Measurements from ENCODE around the gene GNG14. TPM values are rescaled to one million over a fixed set of nuclear protein-coding genes. Genes with fewer than 3 reads are reported as not detected.
"Not testable (repeated sequence)": the region's sequence is repeated elsewhere in the genome, so short reads cannot be mapped to it uniquely, and the experiment has no call there.

Gene GNG14
- total and polyA plus RNA-seq, 2 donors (not counting 1 experiment from before 2014, with no cell fraction given): not detected

DNA sequence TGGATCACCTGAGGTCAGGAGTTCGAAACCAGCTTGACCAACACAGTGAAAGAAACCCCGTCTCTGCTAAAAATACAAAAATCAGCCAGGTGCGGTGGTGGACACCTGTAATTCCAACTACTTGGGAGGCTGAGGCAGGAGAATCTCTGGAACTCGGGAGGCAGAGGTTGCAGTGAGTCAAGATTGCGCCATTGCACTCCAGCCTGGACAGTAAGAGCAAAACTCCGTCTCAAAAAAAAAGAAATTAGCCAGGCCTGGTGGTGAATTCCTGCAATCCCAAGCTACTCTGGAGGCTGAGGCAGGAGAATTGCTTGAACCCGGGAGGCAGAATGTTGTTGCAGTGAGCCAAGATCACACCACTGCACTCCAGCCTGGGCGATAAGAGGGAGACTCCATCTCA, 20.8 kb downstream of the GNG14 start:
- Histone ChIP-seq H3K27ac (ENCODE audit: low read length in 2 of 2) (no peak overlapping the region), H3K36me3 (replicated peaks in 1 of 2; ENCODE audit: control extremely low read depth in 1 of 2, control insufficient read depth in 1 of 2, extremely low read depth in 1 of 2, insufficient read depth in 2 of 2, low read length in 1 of 2) (peaks cover 2 to 54% of the 10 kb centered on the region in 2 experiments), H4K20me1 (ENCODE audit: control insufficient read depth, insufficient read depth, low read length, poor library complexity, severe bottlenecking) (no peaks in the 10 kb centered on the region), H3K9me3 (ENCODE audit: control extremely low read depth in 1 of 3, control insufficient read depth in 2 of 3, insufficient read depth in 1 of 3, low read length in 2 of 3) (no peaks in the 10 kb centered on the region), H3K9ac (ENCODE audit: low read length) (no peak overlapping the region), H3K4me3 (ENCODE audit: control extremely low read depth in 1 of 5, extremely low read depth in 1 of 5, insufficient read depth in 1 of 5, low read depth in 2 of 5, low read length in 4 of 5) (no peak overlapping the region), H3K4me1 (ENCODE audit: control insufficient read depth in 2 of 2, insufficient read depth in 2 of 2, low read length in 2 of 2) (no peaks in the 10 kb centered on the region), H2AFZ (ENCODE audit: insufficient read depth, low read depth, low read length, poor library complexity, severe bottlenecking) (no peak overlapping the region), H3K4me2 (replicated peaks; ENCODE audit: low read depth, low read length, poor library complexity, severe bottlenecking) (no peak overlapping the region), H3K79me2 (ENCODE audit: control insufficient read depth, insufficient read depth, low read length) (peaks cover 3% of the 10 kb centered on the region), H3K27me3 (replicated peaks in 1 of 4; ENCODE audit: control extremely low read depth in 1 of 4, control insufficient read depth in 3 of 4, insufficient read depth in 4 of 4, low read length in 3 of 4) (no peaks in the 10 kb centered on the region)
- ChIA-PET CTCF (interaction anchor here (0.7 to 1.1 kb wide), 3 partner anchors 9 to 1964 kb away, joined by 3 read pairs; no protein-coding TSS in a partner anchor), POLR2A (no interaction called here)
- no peaks in the 10 kb centered on the region for H3K9me3 Mint-ChIP-seq (ENCODE audit: insufficient read depth)
- TF ChIP-seq, protein P1, sequence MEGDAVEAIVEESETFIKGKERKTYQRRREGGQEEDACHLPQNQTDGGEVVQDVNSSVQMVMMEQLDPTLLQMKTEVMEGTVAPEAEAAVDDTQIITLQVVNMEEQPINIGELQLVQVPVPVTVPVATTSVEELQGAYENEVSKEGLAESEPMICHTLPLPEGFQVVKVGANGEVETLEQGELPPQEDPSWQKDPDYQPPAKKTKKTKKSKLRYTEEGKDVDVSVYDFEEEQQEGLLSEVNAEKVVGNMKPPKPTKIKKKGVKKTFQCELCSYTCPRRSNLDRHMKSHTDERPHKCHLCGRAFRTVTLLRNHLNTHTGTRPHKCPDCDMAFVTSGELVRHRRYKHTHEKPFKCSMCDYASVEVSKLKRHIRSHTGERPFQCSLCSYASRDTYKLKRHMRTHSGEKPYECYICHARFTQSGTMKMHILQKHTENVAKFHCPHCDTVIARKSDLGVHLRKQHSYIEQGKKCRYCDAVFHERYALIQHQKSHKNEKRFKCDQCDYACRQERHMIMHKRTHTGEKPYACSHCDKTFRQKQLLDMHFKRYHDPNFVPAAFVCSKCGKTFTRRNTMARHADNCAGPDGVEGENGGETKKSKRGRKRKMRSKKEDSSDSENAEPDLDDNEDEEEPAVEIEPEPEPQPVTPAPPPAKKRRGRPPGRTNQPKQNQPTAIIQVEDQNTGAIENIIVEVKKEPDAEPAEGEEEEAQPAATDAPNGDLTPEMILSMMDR (IDR thresholded peaks at IDR 0.05): no peak
- no peak for TF ChIP-seq EZH2 (IDR thresholded peaks at IDR 0.05; ENCODE audit: borderline replicate concordance, insufficient read depth, low read depth, low read length, poor library complexity, severe bottlenecking)
- DNase-seq (no peak), ATAC-seq (ENCODE audit: low read depth) (no peak)
- H3K27ac Mint-ChIP-seq: no peak overlapping the region
- H3K4me3 Mint-ChIP-seq: no peak overlapping the region
- H3K4me1 Mint-ChIP-seq: no peaks in the 10 kb centered on the region
- intact Hi-C loops (cut with micrococcal nuclease): no loop called here
- no peaks in the 10 kb centered on the region for H3K27me3 Mint-ChIP-seq
- 100% methylated on average over 7 of the region's 8 CpGs for WGBS (ENCODE audit: insufficient coverage)

DNA sequence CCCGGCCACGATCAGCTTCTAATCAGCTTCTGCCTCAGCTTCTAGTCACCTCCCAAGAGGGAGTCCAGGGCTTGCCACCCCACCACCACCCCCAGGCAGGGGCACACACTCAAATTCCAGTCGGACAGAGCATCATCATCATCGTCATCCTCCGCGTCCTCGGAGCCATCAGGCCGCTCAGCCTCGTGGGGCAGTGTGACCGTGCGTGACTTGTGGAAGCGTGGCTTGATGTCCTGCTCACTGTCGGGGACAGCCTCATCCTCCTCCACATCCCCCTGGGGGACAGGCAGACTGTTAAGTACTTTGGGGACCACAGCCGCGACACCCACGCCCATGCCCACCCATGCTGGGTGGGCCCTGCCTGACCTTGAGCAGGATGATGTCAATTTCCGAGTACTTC, 23.4 kb downstream of the GNG14 start:
- CTCF ChIA-PET: interaction anchor here (0.6 to 0.9 kb wide), 4 partner anchors 17 to 94 kb away, joined by 3 to 4 read pairs (median 4); no protein-coding TSS in a partner anchor
- 96% methylated on average over 12 of the region's 17 CpGs for WGBS (ENCODE audit: insufficient coverage)

DNA sequence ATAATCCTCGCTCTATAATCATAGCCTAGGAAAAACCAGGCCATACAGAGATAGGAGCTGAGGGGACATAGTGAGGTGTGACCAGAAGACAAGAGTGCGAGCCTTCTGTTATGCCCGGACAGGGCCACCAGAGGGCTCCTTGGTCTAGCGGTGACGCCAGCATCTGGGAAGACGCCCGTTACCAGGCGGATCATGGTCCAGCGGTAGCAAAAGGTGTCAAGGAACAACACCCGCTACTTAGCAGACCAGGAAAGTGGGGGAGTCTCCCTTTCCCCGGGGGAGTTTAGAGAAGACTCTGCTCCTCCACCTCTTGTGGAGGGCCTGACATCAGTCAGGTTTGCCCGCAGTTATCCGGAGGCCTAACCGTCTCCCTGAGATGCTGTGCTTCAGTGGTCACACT, 24.3 kb downstream of the GNG14 start:
- H3K27me3 Mint-ChIP-seq; H3K9me3 Mint-ChIP-seq (ENCODE audit: insufficient read depth); H3K27ac Mint-ChIP-seq; H3K9ac ChIP-seq (ENCODE audit: low read length); H3K4me3 ChIP-seq (ENCODE audit: control extremely low read depth in 1 of 5, extremely low read depth in 1 of 5, insufficient read depth in 1 of 5, low read depth in 2 of 5, low read length in 4 of 5); POLR2A ChIA-PET; H3K4me2 ChIP-seq (replicated peaks; ENCODE audit: low read depth, low read length, poor library complexity, severe bottlenecking); ATAC-seq (ENCODE audit: low read depth); H3K27ac ChIP-seq (ENCODE audit: low read length in 2 of 2); H2AFZ ChIP-seq (ENCODE audit: insufficient read depth, low read depth, low read length, poor library complexity, severe bottlenecking); intact Hi-C loops (cut with micrococcal nuclease); H3K4me1 ChIP-seq (ENCODE audit: control insufficient read depth in 2 of 2, insufficient read depth in 2 of 2, low read length in 2 of 2); H4K20me1 ChIP-seq (ENCODE audit: control insufficient read depth, insufficient read depth, low read length, poor library complexity, severe bottlenecking); H3K4me1 Mint-ChIP-seq; H3K27me3 ChIP-seq (replicated peaks in 1 of 4; ENCODE audit: control extremely low read depth in 1 of 4, control insufficient read depth in 3 of 4, insufficient read depth in 4 of 4, low read length in 3 of 4); H3K9me3 ChIP-seq (ENCODE audit: control extremely low read depth in 1 of 3, control insufficient read depth in 2 of 3, insufficient read depth in 1 of 3, low read length in 2 of 3); H3K4me3 Mint-ChIP-seq: not testable (repeated sequence)
- peaks cover 2 to 38% of the 10 kb centered on the region in 2 experiments for H3K36me3 ChIP-seq (replicated peaks in 1 of 2; ENCODE audit: control extremely low read depth in 1 of 2, control insufficient read depth in 1 of 2, extremely low read depth in 1 of 2, insufficient read depth in 2 of 2, low read length in 1 of 2)
- DNase-seq: peak; percentile 45
- CTCF ChIA-PET: interaction anchor here (0.7 kb wide), 2 partner anchors 18 to 82 kb away, joined by 3 read pairs; no protein-coding TSS in a partner anchor
- H3K79me2 ChIP-seq (ENCODE audit: control insufficient read depth, insufficient read depth, low read length): peaks cover 13% of the 10 kb centered on the region
- 83% methylated on average over 10 of the region's 14 CpGs for WGBS (ENCODE audit: insufficient coverage)

More for the DNA sequence above, 23.4 kb downstream of the GNG14 start:
- ATAC-seq (ENCODE audit: low read depth): no peak
- H3K4me3 ChIP-seq (ENCODE audit: control extremely low read depth in 1 of 5, extremely low read depth in 1 of 5, insufficient read depth in 1 of 5, low read depth in 2 of 5, low read length in 4 of 5): no peak overlapping the region
- peaks cover 13% of the 10 kb centered on the region for H3K79me2 ChIP-seq (ENCODE audit: control insufficient read depth, insufficient read depth, low read length)
- no peaks in the 10 kb centered on the region for H4K20me1 ChIP-seq (ENCODE audit: control insufficient read depth, insufficient read depth, low read length, poor library complexity, severe bottlenecking)
- no peak overlapping the region for H3K9ac ChIP-seq (ENCODE audit: low read length)
- H3K4me1 ChIP-seq (ENCODE audit: control insufficient read depth in 2 of 2, insufficient read depth in 2 of 2, low read length in 2 of 2): no peaks in the 10 kb centered on the region
- Mint-ChIP-seq H3K9me3 (ENCODE audit: insufficient read depth) (no peaks in the 10 kb centered on the region), H3K27me3 (no peaks in the 10 kb centered on the region), H3K4me3 (no peak overlapping the region), H3K4me1 (no peaks in the 10 kb centered on the region), H3K27ac (no peak overlapping the region)
- H3K27ac ChIP-seq (ENCODE audit: low read length in 2 of 2): no peak overlapping the region
- TF ChIP-seq, protein P1 (IDR thresholded peaks at IDR 0.05): no peak
- TF ChIP-seq EZH2 (IDR thresholded peaks at IDR 0.05; ENCODE audit: borderline replicate concordance, insufficient read depth, low read depth, low read length, poor library complexity, severe bottlenecking): no peak
- H3K9me3 ChIP-seq (ENCODE audit: control extremely low read depth in 1 of 3, control insufficient read depth in 2 of 3, insufficient read depth in 1 of 3, low read length in 2 of 3): no peaks in the 10 kb centered on the region
- intact Hi-C loops (cut with micrococcal nuclease): no loop called here
- H3K36me3 ChIP-seq (replicated peaks in 1 of 2; ENCODE audit: control extremely low read depth in 1 of 2, control insufficient read depth in 1 of 2, extremely low read depth in 1 of 2, insufficient read depth in 2 of 2, low read length in 1 of 2): peaks cover 0 to 46% of the 10 kb centered on the region in 2 experiments
- no peak overlapping the region for H3K4me2 ChIP-seq (replicated peaks; ENCODE audit: low read depth, low read length, poor library complexity, severe bottlenecking)
- no peak overlapping the region for H2AFZ ChIP-seq (ENCODE audit: insufficient read depth, low read depth, low read length, poor library complexity, severe bottlenecking)
- H3K27me3 ChIP-seq (replicated peaks in 1 of 4; ENCODE audit: control extremely low read depth in 1 of 4, control insufficient read depth in 3 of 4, insufficient read depth in 4 of 4, low read length in 3 of 4): no peaks in the 10 kb centered on the region
- DNase-seq: no peak
- POLR2A ChIA-PET: no interaction called here

Measured in B cell (primary cell).